Naive thymus-derived CD4-positive, alpha-beta T cell (primary cell): ENCODE data around the gene UBASH3A. TPM values are rescaled to one million over a fixed set of nuclear protein-coding genes. Genes with fewer than 3 reads are reported as not detected.

Experiments
- ATAC-seq: fragments of 150-1000 bp; cut with Tn5 transposase; 2 replicates; pipeline ENCODE4 v1.10.0; 2021; ENCODE audit warnings: mild to moderate bottlenecking, moderate library complexity
- CTCF ChIA-PET: fragments of 350-600 bp; sonication (Branson Sonifier 250); formaldehyde crosslinking; loops from one replicate; lab custom pipeline; 2021; ENCODE audit warnings: antibody characterized with exemption; lab: Charles Lee
- POLR2A ChIA-PET: fragments of 350-600 bp; sonication (Branson Sonifier 250); formaldehyde crosslinking; loops from one replicate; lab custom pipeline; 2021; ENCODE audit warnings: antibody characterized with exemption, inconsistent platforms; lab: Charles Lee
- DNase-seq, 9 donors: peaks; one replicate each; pipeline versions ENCODE4 v3.0.0 to v3.0.0-alpha.2; 2020 to 2022; ENCODE audit warnings: mixed read lengths in 1 of 9
- H3K27ac ChIP-seq: one replicate; pipeline ENCODE4 v1.7.0; 2013; ENCODE audit warnings: mild to moderate bottlenecking, low read depth, low read length, moderate library complexity
- H3K27me3 ChIP-seq, 2 donors: one replicate each; pipeline ENCODE4 v1.7.0; 2013; ENCODE audit warnings: low read length in 2 of 2, mild to moderate bottlenecking in 2 of 2, moderate library complexity in 2 of 2; ENCODE audit not compliant: control insufficient read depth in 2 of 2, insufficient read depth in 2 of 2
- H3K36me3 ChIP-seq, 3 experiments: 1 replicate in 2 of 3; 2 replicates in 1 of 3; pipeline ENCODE4 v1.7.0; 2013; ENCODE audit warnings: low read length in 3 of 3, mild to moderate bottlenecking in 3 of 3, moderate library complexity in 1 of 3; ENCODE audit not compliant: insufficient read depth in 3 of 3, control insufficient read depth in 2 of 3
- H3K4me1 ChIP-seq, 2 donors: one replicate each; pipeline ENCODE4 v1.7.0; 2013; ENCODE audit warnings: low read length in 2 of 2, mild to moderate bottlenecking in 2 of 2, moderate library complexity in 1 of 2; ENCODE audit not compliant: control insufficient read depth in 2 of 2, insufficient read depth in 2 of 2
- H3K4me3 ChIP-seq: 2 replicates; pipeline ENCODE4 v1.7.0; 2013; ENCODE audit warnings: mild to moderate bottlenecking, low read length
- H3K9me3 ChIP-seq, 3 experiments: 1 replicate in 2 of 3; 2 replicates in 1 of 3; pipeline ENCODE4 v1.7.0; 2013; ENCODE audit warnings: low read length in 3 of 3; ENCODE audit not compliant: control insufficient read depth in 2 of 3
- H3K27ac Mint-ChIP-seq, 9 donors: one replicate each; pipeline ENCODE4 v1.8.0; 2020 to 2022; ENCODE audit warnings: mixed read lengths in 9 of 9, mild to moderate bottlenecking in 8 of 9, moderate library complexity in 5 of 9, inconsistent platforms in 2 of 9
- H3K27me3 Mint-ChIP-seq, 5 donors: one replicate each; pipeline ENCODE4 v1.8.0; 2021 to 2022; ENCODE audit warnings: mixed read lengths in 5 of 5, mild to moderate bottlenecking in 1 of 5
- H3K36me3 Mint-ChIP-seq, 5 donors: one replicate each; pipeline ENCODE4 v1.8.0; 2020 to 2022; ENCODE audit warnings: mixed read lengths in 5 of 5, mild to moderate bottlenecking in 3 of 5, inconsistent platforms in 1 of 5
- H3K4me1 Mint-ChIP-seq, 7 donors: one replicate each; pipeline ENCODE4 v1.8.0; 2020 to 2022; ENCODE audit warnings: mixed read lengths in 7 of 7, mild to moderate bottlenecking in 3 of 7, inconsistent platforms in 1 of 7
- H3K4me3 Mint-ChIP-seq, 10 donors: one replicate each; pipeline ENCODE4 v1.8.0; 2020 to 2022; ENCODE audit warnings: mild to moderate bottlenecking in 10 of 10, mixed read lengths in 10 of 10, moderate library complexity in 6 of 10, inconsistent platforms in 2 of 10
- H3K9me3 Mint-ChIP-seq, 11 donors: one replicate each; pipeline ENCODE4 v1.8.0; 2020 to 2022; ENCODE audit warnings: mixed read lengths in 11 of 11, mild to moderate bottlenecking in 4 of 11, inconsistent platforms in 1 of 11, moderate library complexity in 1 of 11
- intact Hi-C, 2 donors: fragments of 100-400 bp; cut with micrococcal nuclease; formaldehyde crosslinking; loops; one replicate each; pipeline ENCODE4 v1.15.1; 2023
- polyA plus RNA-seq, 2 donors: library from polyadenylated mRNA; unstranded; fragments of 300-500 nt; fragmentation: Illumina TruSeq; gene quantifications; one replicate each; pipeline ENCODE4 v1.2.3, GENCODE V29; 2021
- total RNA-seq, 6 experiments: library from RNA in 5 of 6; stranded (reverse) in 5 of 6; gene quantifications; 1 replicate in 5 of 6; 2 replicates in 1 of 6; pipeline ENCODE4 v1.2.3 and lab custom pipeline; 2021 to 2026

UBASH3A gene
- total and polyA plus RNA-seq, 7 experiments from 2014 or later = 41.9 to 101 (median 91.7) TPM

DNA sequence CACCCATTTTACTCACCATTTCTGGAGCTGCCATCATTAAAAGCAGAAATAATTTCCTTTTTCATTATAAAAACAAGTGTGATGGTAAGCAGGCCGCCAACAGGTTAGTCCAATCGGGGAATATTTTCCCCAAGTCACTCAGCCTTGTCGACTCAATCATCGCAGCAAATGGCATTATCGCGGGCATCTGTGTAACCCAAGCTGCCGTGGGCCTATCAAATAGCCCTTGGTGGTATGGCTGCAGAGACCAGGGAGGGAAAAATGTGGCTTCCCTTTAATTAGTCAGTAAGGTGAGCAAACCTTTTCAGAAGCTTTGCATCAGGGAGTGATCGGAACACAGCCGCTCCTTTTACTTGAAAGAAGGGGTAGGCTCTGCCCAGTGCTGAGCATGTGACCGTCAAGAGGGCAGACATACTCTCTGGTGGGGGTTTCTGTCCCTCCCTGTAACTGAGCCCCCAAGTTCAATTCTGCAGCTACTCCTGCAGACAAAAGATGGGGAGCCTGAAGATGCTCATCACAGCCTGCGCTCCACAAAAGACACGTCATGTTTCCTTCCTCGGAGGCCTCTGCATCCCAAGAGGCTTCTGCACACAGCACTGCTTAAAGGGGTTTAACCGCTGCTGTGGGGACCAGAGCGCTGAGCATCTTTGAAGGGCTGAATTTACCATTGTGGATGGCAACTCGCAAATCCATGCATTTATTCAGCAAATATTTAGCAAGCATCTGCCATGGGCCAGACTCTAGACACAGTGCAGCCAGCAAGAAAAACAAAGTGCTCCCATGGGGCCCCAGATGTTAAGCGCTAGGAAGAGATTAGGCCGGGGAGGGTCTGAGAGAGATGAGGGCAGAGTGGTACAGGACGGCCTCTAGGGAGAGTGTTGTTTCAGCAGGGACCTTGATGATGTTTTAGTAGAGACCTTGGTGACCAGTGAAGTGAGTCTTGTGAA is 6.6 kb upstream of the UBASH3A start:
- Mint-ChIP-seq H3K36me3 (peaks cover 6 to 14% (median 7%) of the 10 kb centered on the region in 5 donors), H3K27me3 (peaks cover 0 to 2% (median 0%) of the 10 kb centered on the region in 5 donors), H3K4me3 (peak overlapping the region in 2 of 10 donors; percentile 31 to 33), H3K27ac (peak overlapping the region in 8 of 9 donors; percentile 44 to 91 (median 78)), H3K9me3 (peaks cover 0 to 8% (median 6%) of the 10 kb centered on the region in 11 donors), H3K4me1 (peaks cover 32 to 81% (median 63%) of the 10 kb centered on the region in 7 donors)
- intact Hi-C loops = loop anchor here in 1 of 2 donors (5.0 kb wide), 1 partner anchor 65 kb away; no protein-coding TSS in a partner anchor
- no peaks in the 10 kb centered on the region for H3K36me3 ChIP-seq
- H3K9me3 ChIP-seq = peaks cover 0 to 6% (median 6%) of the 10 kb centered on the region in 3 experiments
- ChIA-PET CTCF (no interaction called here), POLR2A (interaction anchor here (10.3 kb wide), 1 partner anchor 25 kb away, joined by 181 read pairs; no protein-coding TSS in a partner anchor)
- H3K27ac ChIP-seq = no peak overlapping the region
- DNase-seq = no peak
- peaks cover 20 to 43% of the 10 kb centered on the region in 2 donors for H3K4me1 ChIP-seq
- no peaks in the 10 kb centered on the region for H3K27me3 ChIP-seq
- no peak overlapping the region for H3K4me3 ChIP-seq
- ATAC-seq = no peak

DNA sequence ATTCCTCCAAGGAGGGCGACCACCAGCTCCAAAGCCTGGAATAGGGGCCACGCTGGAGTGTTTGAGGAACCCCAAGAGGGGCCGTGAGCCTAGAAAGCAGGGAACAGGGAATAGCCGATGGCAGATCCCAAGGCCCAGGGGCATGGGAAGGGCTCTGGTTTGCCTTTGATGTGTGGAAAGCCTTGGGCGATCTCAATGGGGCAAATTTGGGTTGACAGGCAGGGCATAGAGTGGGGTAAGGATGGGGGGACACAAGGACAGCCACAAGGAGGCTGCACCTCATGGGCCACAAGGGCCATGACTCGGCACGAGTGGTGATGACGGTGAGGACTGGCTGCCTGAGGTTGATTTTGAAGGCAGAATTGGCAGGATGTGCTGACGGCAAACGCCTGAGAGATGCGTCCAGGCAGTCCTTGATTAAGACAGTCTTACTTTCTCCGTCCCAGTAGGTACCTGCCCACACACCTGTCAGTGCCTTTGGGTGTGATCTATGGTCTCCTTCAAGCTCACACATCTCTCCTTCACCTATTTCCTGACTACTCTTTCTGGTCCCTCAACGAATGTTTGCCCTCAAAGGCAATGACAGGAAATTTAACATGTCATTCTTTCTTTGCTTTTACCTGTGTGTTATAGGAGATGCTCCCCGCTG is 5.8 kb upstream of the UBASH3A start:
- H3K27ac Mint-ChIP-seq = peak overlapping the region; percentile 8 to 91 (median 78)
- no peaks in the 10 kb centered on the region for H3K27me3 Mint-ChIP-seq
- peak overlapping the region in 8 of 10 donors; percentile 7 to 62 (median 40) for H3K4me3 Mint-ChIP-seq
- H3K9me3 ChIP-seq = peaks cover 0 to 6% (median 6%) of the 10 kb centered on the region in 3 experiments
- H3K27ac ChIP-seq = peak overlapping the region; percentile 46
- no peaks in the 10 kb centered on the region for H3K36me3 ChIP-seq
- H3K4me1 ChIP-seq = peaks cover 21 to 43% of the 10 kb centered on the region in 2 donors
- ChIA-PET CTCF (interaction anchor here (0.6 to 1.5 kb wide), 3 partner anchors 16 to 137 kb away, joined by 3 to 4 read pairs (median 3); no protein-coding TSS in a partner anchor), POLR2A (interaction anchor here (0.6 to 10.3 kb wide), 6 partner anchors 11 to 70 kb away, joined by 3 to 181 read pairs (median 4); no protein-coding TSS in a partner anchor)
- DNase-seq (peak in 3 of 9 donors; percentile 23 to 29 (median 28)), ATAC-seq (no peak)
- H3K27me3 ChIP-seq = no peaks in the 10 kb centered on the region
- peaks cover 34 to 81% (median 63%) of the 10 kb centered on the region in 7 donors for H3K4me1 Mint-ChIP-seq
- intact Hi-C loops = loop anchor here in 1 of 2 donors (5.0 kb wide), 1 partner anchor 64 kb away; no protein-coding TSS in a partner anchor
- H3K4me3 ChIP-seq = no peak overlapping the region
- peaks cover 6 to 15% (median 7%) of the 10 kb centered on the region in 5 donors for H3K36me3 Mint-ChIP-seq
- peaks cover 0 to 9% (median 6%) of the 10 kb centered on the region in 11 donors for H3K9me3 Mint-ChIP-seq

DNA sequence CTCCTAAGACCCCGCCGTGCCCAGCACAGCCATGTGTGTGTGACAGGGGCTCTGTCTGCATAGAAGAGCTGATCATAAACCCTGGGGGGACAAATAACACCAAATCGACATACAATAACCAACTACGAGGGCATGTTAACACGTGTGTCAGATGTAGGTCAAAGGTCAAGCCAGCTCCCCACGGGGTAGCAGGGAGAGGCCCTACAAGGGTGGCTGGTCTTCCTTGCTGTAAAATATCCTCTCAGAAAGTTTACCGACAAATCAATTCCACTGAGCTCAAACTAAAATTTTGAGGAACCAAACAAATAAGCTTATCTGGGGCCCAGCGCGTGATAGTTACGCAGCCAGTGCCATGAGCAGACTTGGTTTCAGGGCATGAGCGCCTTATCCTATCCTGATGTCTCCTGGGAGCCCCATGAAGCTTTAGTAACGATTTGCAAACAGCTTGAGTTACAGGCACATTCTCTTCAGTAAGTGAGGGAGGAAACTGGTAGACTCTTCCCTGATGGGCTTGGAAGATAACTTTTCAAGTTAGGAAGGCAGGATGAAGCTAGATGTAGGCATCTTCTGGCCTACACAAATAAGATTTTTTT is 5.2 kb upstream of the UBASH3A start:
- Histone ChIP-seq H3K27ac (peak overlapping the region; percentile 46), H3K4me1 (peaks cover 23 to 43% of the 10 kb centered on the region in 2 donors), H3K9me3 (peaks cover 0 to 6% (median 6%) of the 10 kb centered on the region in 3 experiments), H3K4me3 (no peak overlapping the region), H3K27me3 (no peaks in the 10 kb centered on the region), H3K36me3 (no peaks in the 10 kb centered on the region)
- peaks cover 32 to 81% (median 63%) of the 10 kb centered on the region in 7 donors for H3K4me1 Mint-ChIP-seq
- CTCF ChIA-PET = interaction anchor here (0.6 to 1.5 kb wide), 3 partner anchors 17 to 137 kb away, joined by 3 to 4 read pairs (median 3); no protein-coding TSS in a partner anchor
- ATAC-seq (no peak), DNase-seq (no peak)
- H3K4me3 Mint-ChIP-seq = peak overlapping the region in 8 of 10 donors; percentile 7 to 62 (median 40)
- POLR2A ChIA-PET = interaction anchor here (0.6 to 10.3 kb wide), 8 partner anchors 10 to 1028 kb away, joined by 3 to 181 read pairs (median 4); no protein-coding TSS in a partner anchor
- H3K9me3 Mint-ChIP-seq = peaks cover 0 to 11% (median 6%) of the 10 kb centered on the region in 11 donors
- peak overlapping the region; percentile 8 to 91 (median 78) for H3K27ac Mint-ChIP-seq
- H3K36me3 Mint-ChIP-seq = peaks cover 6 to 15% (median 7%) of the 10 kb centered on the region in 5 donors
- intact Hi-C loops = loop anchor here in 1 of 2 donors (5.0 kb wide), 1 partner anchor 64 kb away; no protein-coding TSS in a partner anchor
- no peaks in the 10 kb centered on the region for H3K27me3 Mint-ChIP-seq

DNA sequence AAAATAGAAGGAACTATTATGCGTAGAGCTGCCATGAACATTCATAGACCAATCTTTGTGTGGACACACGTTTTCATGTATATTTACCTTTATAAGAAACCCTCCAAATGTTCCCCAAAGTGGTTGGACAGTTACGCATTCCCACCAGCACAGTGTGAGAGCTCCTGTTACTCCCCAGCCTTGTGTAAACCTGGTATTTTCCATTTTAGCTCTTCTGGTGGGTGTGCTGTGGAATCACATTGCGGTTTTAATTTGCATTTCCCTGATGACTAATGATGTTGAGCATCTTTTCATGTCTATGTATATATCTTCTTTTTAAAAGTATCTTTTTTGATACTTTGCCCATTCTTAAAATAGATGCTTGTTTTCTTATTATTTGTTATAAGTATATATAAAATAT is 3.2 kb upstream of the UBASH3A start:
- H3K4me3 Mint-ChIP-seq = peak overlapping the region in 4 of 10 donors; percentile 18 to 37 (median 32)

DNA sequence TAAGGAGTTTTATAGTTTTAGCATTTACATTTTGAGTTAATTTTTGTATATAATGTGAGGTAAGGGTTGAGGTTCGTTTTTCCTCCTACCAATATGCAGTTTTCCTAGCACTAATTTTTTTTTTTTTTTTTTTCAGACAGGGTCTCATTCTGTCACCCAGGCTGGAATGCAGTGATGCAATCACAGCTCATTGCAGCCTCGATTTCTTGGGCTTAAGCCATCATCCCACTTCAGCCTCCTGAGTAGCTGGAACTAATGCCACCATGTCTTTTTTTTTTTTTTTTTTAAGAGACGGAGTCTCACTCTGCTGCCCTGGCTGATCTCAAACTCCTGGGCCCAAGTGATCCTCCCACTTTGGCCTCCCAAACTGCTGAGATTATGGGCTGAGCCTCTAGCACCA is 2.5 kb upstream of the UBASH3A start:
- no peak overlapping the region for H3K27ac ChIP-seq
- no peak overlapping the region for H3K4me3 ChIP-seq
- no peak for DNase-seq
- peaks cover 6 to 26% (median 12%) of the 10 kb centered on the region in 5 donors for H3K36me3 Mint-ChIP-seq
- H3K4me1 Mint-ChIP-seq = peaks cover 34 to 68% (median 61%) of the 10 kb centered on the region in 7 donors
- peak overlapping the region in 4 of 10 donors; percentile 29 to 82 (median 70) for H3K4me3 Mint-ChIP-seq
- peak overlapping the region in 5 of 9 donors; percentile 14 to 88 (median 87) for H3K27ac Mint-ChIP-seq
- H3K27me3 Mint-ChIP-seq = no peaks in the 10 kb centered on the region
- H3K9me3 ChIP-seq = peaks cover 0 to 6% (median 6%) of the 10 kb centered on the region in 3 experiments
- ATAC-seq = no peak
- H3K9me3 Mint-ChIP-seq = peaks cover 0 to 13% (median 6%) of the 10 kb centered on the region in 11 donors
- ChIA-PET POLR2A (interaction anchor here (1.0 to 10.3 kb wide), 4 partner anchors 7 to 63 kb away, joined by 3 to 181 read pairs (median 42); partner anchors contain the start of gene TMPRSS3), CTCF (interaction anchor here (0.7 to 1.0 kb wide), 2 partner anchors 38 to 90 kb away, joined by 3 read pairs; no protein-coding TSS in a partner anchor)
- H3K27me3 ChIP-seq = no peaks in the 10 kb centered on the region
- H3K4me1 ChIP-seq = peaks cover 21 to 42% of the 10 kb centered on the region in 2 donors
- intact Hi-C loops = loop anchor here in 1 of 2 donors (5.0 to 10.0 kb wide), 5 partner anchors 39 to 386 kb away; partner anchors contain the start of genes RSPH1, SLC37A1 and ZBTB21
- no peaks in the 10 kb centered on the region for H3K36me3 ChIP-seq

More for the DNA sequence above, 3.2 kb upstream of the UBASH3A start:
- Histone ChIP-seq H3K9me3 (peaks cover 0 to 6% (median 6%) of the 10 kb centered on the region in 3 experiments), H3K36me3 (no peaks in the 10 kb centered on the region), H3K27me3 (no peaks in the 10 kb centered on the region), H3K4me3 (no peak overlapping the region), H3K4me1 (peaks cover 21 to 42% of the 10 kb centered on the region in 2 donors), H3K27ac (no peak overlapping the region)
- Mint-ChIP-seq H3K4me1 (peaks cover 32 to 71% (median 61%) of the 10 kb centered on the region in 7 donors), H3K27me3 (no peaks in the 10 kb centered on the region), H3K9me3 (peaks cover 0 to 13% (median 6%) of the 10 kb centered on the region in 11 donors), H3K27ac (peak overlapping the region in 5 of 9 donors; percentile 8 to 87 (median 32)), H3K36me3 (peaks cover 6 to 25% (median 9%) of the 10 kb centered on the region in 5 donors)
- POLR2A ChIA-PET = interaction anchor here (0.6 to 10.3 kb wide), 5 partner anchors 7 to 64 kb away, joined by 3 to 181 read pairs (median 3); partner anchors contain the start of gene TMPRSS3
- CTCF ChIA-PET = interaction anchor here (0.8 to 1.0 kb wide), 2 partner anchors 38 to 64 kb away, joined by 3 read pairs; no protein-coding TSS in a partner anchor
- ATAC-seq (no peak), DNase-seq (peak in 1 of 9 donors; percentile 54)
- intact Hi-C loops = loop anchor here in 1 of 2 donors (5.0 to 10.0 kb wide), 5 partner anchors 38 to 386 kb away; partner anchors contain the start of genes RSPH1, SLC37A1 and ZBTB21
